CD4-positive, alpha-beta T cell treated with Interleukin-17A for 4 hours (primary cell): ENCODE data around the gene IGF2.
"Not testable (repeated sequence)": the region's sequence is repeated elsewhere in the genome, so short reads cannot be mapped to it uniquely, and the experiment has no call there.

Experiments used
- DNase-seq: peaks from one replicate; pipeline ENCODE4 v3.0.0-alpha.2; 2020; ENCODE audit warnings: mixed read lengths

Gene IGF2

GRCh38 chr11:2139123-2139521 lies at the start of gene IGF2:
IGF2 (minus strand) TSS chr11:2139389; CDS start chr11:2135523, 3,866 bp downstream.
- DNase-seq: no peak

- DNase-seq: no peak
Measured at GRCh38 chr11:2188745-2189144, 49.6 kb upstream of the IGF2 start.

GRCh38 chr11:2187280-2187707 lies 48.1 kb upstream of the IGF2 start:
- no peak for DNase-seq

GRCh38 chr11:2186669-2187279 lies 47.6 kb upstream of the IGF2 start:
- DNase-seq: peak; percentile 57

GRCh38 chr11:2185324-2186085 lies 46.3 kb upstream of the IGF2 start:
- no peak for DNase-seq

- DNase-seq: no peak
Measured at GRCh38 chr11:2182692-2183474, 43.7 kb upstream of the IGF2 start.

- no peak for DNase-seq
Measured at GRCh38 chr11:2182075-2182474, 42.9 kb upstream of the IGF2 start.

- DNase-seq: no peak
Measured at GRCh38 chr11:2180789-2181370, 41.7 kb upstream of the IGF2 start.

- no peak for DNase-seq
Measured at GRCh38 chr11:2180347-2180746, 41.2 kb upstream of the IGF2 start.

- no peak for DNase-seq
Measured at GRCh38 chr11:2179516-2179915, 40.3 kb upstream of the IGF2 start.

- no peak for DNase-seq
Measured at GRCh38 chr11:2178906-2179494, 39.8 kb upstream of the IGF2 start.

GRCh38 chr11:2178055-2178773 lies 39.0 kb upstream of the IGF2 start:
- not testable (repeated sequence) for DNase-seq

GRCh38 chr11:2177076-2177475 lies 37.9 kb upstream of the IGF2 start:
- no peak for DNase-seq

- no peak for DNase-seq
Measured at GRCh38 chr11:2176389-2176900, 37.3 kb upstream of the IGF2 start.

GRCh38 chr11:2175659-2176058 lies 36.5 kb upstream of the IGF2 start:
- no peak for DNase-seq

- no peak for DNase-seq
Measured at GRCh38 chr11:2174361-2174760, 35.2 kb upstream of the IGF2 start.

GRCh38 chr11:2173761-2174160 lies 34.6 kb upstream of the IGF2 start:
- DNase-seq: no peak

GRCh38 chr11:2173150-2173693 lies 34.0 kb upstream of the IGF2 start:
- no peak for DNase-seq

- DNase-seq: no peak
Measured at GRCh38 chr11:2172676-2173075, 33.5 kb upstream of the IGF2 start.

- DNase-seq: no peak
Measured at GRCh38 chr11:2171591-2172003, 32.4 kb upstream of the IGF2 start, which contains the start of gene TH. TH (minus strand) TSS chr11:2171815; CDS start chr11:2171786, 29 bp downstream.
